ENCODE data around the gene PCDHGC5. TPM values are rescaled to one million over a fixed set of nuclear protein-coding genes. Genes with fewer than 3 reads are reported as not detected.

PCDHGC5 gene
- total RNA-seq, 1 experiment from 2014 or later: 3.4 TPM

GRCh38 chr5:141484310-141484640 is 4.6 kb upstream of the PCDHGC5 start:
- no peak for DNase-seq (ENCODE audit: low spot score)
- Histone ChIP-seq H3K36me3 (ENCODE audit: insufficient read depth, low read length, poor library complexity, severe bottlenecking) (peaks cover 3% of the 10 kb centered on the region), H3K4me3 (ENCODE audit: low read depth, low read length, poor library complexity, severe bottlenecking) (no peak overlapping the region), H3K27ac (ENCODE audit: low read depth, low read length, poor library complexity, severe bottlenecking) (no peak overlapping the region), H3K9me3 (ENCODE audit: low read depth, low read length, poor library complexity, severe bottlenecking) (no peaks in the 10 kb centered on the region), H3K4me1 (ENCODE audit: insufficient read depth, low read length, poor library complexity, severe bottlenecking) (peaks cover 41% of the 10 kb centered on the region), H3K27me3 (replicated peaks; ENCODE audit: insufficient read depth, low read depth, low read length, poor library complexity) (no peaks in the 10 kb centered on the region)
- POLR2A ChIA-PET (ENCODE audit: low non-redundant PET): interaction anchor here (1.2 kb wide), 1 partner anchor 9 kb away, joined by 3 read pairs; the partner anchor contains the start of gene PCDHGC3
- no TSS peak for BruUV-seq (replicated peaks)
- TF ChIP-seq CTCF (conservative IDR thresholded peaks at IDR 0.05; ENCODE audit: low read depth, low read length) (no peak), EZH2 (IDR thresholded peaks at IDR 0.05; ENCODE audit: borderline replicate concordance, low read depth, low read length, poor library complexity, severe bottlenecking) (no peak)
- intact Hi-C loops (cut with micrococcal nuclease; ENCODE audit: unreplicated experiment): no loop called here
- CTCF ChIA-PET: no interaction called here

- Histone ChIP-seq H3K4me1 (ENCODE audit: insufficient read depth, low read length, poor library complexity, severe bottlenecking) (peaks cover 36% of the 10 kb centered on the region), H3K27ac (ENCODE audit: low read depth, low read length, poor library complexity, severe bottlenecking) (no peak within 1 kb of the TSS), H3K9me3 (ENCODE audit: low read depth, low read length, poor library complexity, severe bottlenecking) (no peaks in the 10 kb centered on the region), H3K36me3 (ENCODE audit: insufficient read depth, low read length, poor library complexity, severe bottlenecking) (peaks cover 5% of the 10 kb centered on the region), H3K27me3 (replicated peaks; ENCODE audit: insufficient read depth, low read depth, low read length, poor library complexity) (no peaks in the 10 kb centered on the region), H3K4me3 (ENCODE audit: low read depth, low read length, poor library complexity, severe bottlenecking) (no peak within 1 kb of the TSS)
- intact Hi-C loops (cut with micrococcal nuclease; ENCODE audit: unreplicated experiment): no loop called here
- TF ChIP-seq CTCF (conservative IDR thresholded peaks at IDR 0.05; ENCODE audit: low read depth, low read length) (no peak), EZH2 (IDR thresholded peaks at IDR 0.05; ENCODE audit: borderline replicate concordance, low read depth, low read length, poor library complexity, severe bottlenecking) (no peak)
- POLR2A ChIA-PET (ENCODE audit: low non-redundant PET): interaction anchor here (1.2 kb wide), 1 partner anchor 9 kb away, joined by 3 read pairs; the partner anchor contains the start of gene PCDHGC3
- DNase-seq (ENCODE audit: low spot score): no peak
- CTCF ChIA-PET: no interaction called here
- no TSS peak for BruUV-seq (replicated peaks)
Measured at GRCh38 chr5:141484641-141485311, 4.1 kb upstream of the PCDHGC5 start, which contains the start of gene PCDHGC4. Gene PCDHGC4, plus strand, starts transcription at chr5:141485030. Its CDS starts 144 bp downstream, at chr5:141485174.

- Histone ChIP-seq H3K4me3 (ENCODE audit: low read depth, low read length, poor library complexity, severe bottlenecking) (no peak overlapping the region), H3K27ac (ENCODE audit: low read depth, low read length, poor library complexity, severe bottlenecking) (no peak overlapping the region), H3K36me3 (ENCODE audit: insufficient read depth, low read length, poor library complexity, severe bottlenecking) (peaks cover 10% of the 10 kb centered on the region), H3K9me3 (ENCODE audit: low read depth, low read length, poor library complexity, severe bottlenecking) (no peaks in the 10 kb centered on the region), H3K27me3 (replicated peaks; ENCODE audit: insufficient read depth, low read depth, low read length, poor library complexity) (no peaks in the 10 kb centered on the region), H3K4me1 (ENCODE audit: insufficient read depth, low read length, poor library complexity, severe bottlenecking) (peaks cover 29% of the 10 kb centered on the region)
- BruUV-seq (replicated peaks): no TSS peak
- CTCF ChIA-PET: no interaction called here
- intact Hi-C loops (cut with micrococcal nuclease; ENCODE audit: unreplicated experiment): no loop called here
- no peak for DNase-seq (ENCODE audit: low spot score)
- POLR2A ChIA-PET (ENCODE audit: low non-redundant PET): interaction anchor here (1.2 kb wide), 1 partner anchor 10 kb away, joined by 3 read pairs; the partner anchor contains the start of gene PCDHGC3
- TF ChIP-seq CTCF (conservative IDR thresholded peaks at IDR 0.05; ENCODE audit: low read depth, low read length): no peak
- TF ChIP-seq EZH2 (IDR thresholded peaks at IDR 0.05; ENCODE audit: borderline replicate concordance, low read depth, low read length, poor library complexity, severe bottlenecking): no peak
Measured at GRCh38 chr5:141485321-141486055, 3.4 kb upstream of the PCDHGC5 start.
